ENCODE data around the gene LAIR1. TPM values are rescaled to one million over a fixed set of nuclear protein-coding genes. Genes with fewer than 3 reads are reported as not detected.

The LAIR1 gene
- total RNA-seq, 1 experiment from 2014 or later: not detected

- Histone ChIP-seq H3K9me3 (ENCODE audit: insufficient read depth, low read depth) (no peaks in the 10 kb centered on the region), H3K27ac (no peak overlapping the region), H3F3A (ENCODE audit: insufficient read depth, low read depth) (no peaks in the 10 kb centered on the region), H3K27me3 (ENCODE audit: insufficient read depth, low read depth) (peaks cover 48% of the 10 kb centered on the region), H4K20me1 (ENCODE audit: insufficient read depth) (no peaks in the 10 kb centered on the region), H3K79me2 (ENCODE audit: low read depth) (no peaks in the 10 kb centered on the region), H3K9me2 (ENCODE audit: insufficient read depth) (no peaks in the 10 kb centered on the region), H3K36me3 (ENCODE audit: low read depth) (no peaks in the 10 kb centered on the region), H2AFZ (no peak overlapping the region), H3K4me2 (no peak overlapping the region), H3K4me1 (replicated peaks; ENCODE audit: insufficient read depth) (no peaks in the 10 kb centered on the region), H3K4me3 (no peak overlapping the region)
- CTCF ChIA-PET: interaction anchor here (0.6 kb wide), 2 partner anchors 56 to 746 kb away, joined by 3 to 7 read pairs; no protein-coding TSS in a partner anchor
- BruUV-seq (replicated peaks): no TSS peak
- POLR2A ChIA-PET (ENCODE audit: unreplicated experiment): interaction anchor here (0.6 kb wide), 1 partner anchor 39 kb away, joined by 3 read pairs; no protein-coding TSS in a partner anchor
- DNase-seq: no peak
- TF ChIP-seq CTCF (conservative IDR thresholded peaks at IDR 0.05) (0 out of 2 replicates have a peak, but pooled peaks have one; percentile 22), EZH2 (IDR thresholded peaks at IDR 0.05; ENCODE audit: low read depth) (no peak)
- intact Hi-C loops (cut with micrococcal nuclease; ENCODE audit: unreplicated experiment): loop anchor here (5.0 kb wide), 1 partner anchor 585 kb away; no protein-coding TSS in a partner anchor
Observed at GRCh38 chr19:54392105-54392504, 27.4 kb upstream of the LAIR1 start.

- H3K79me2 ChIP-seq (ENCODE audit: low read depth): no peaks in the 10 kb centered on the region
- no peak overlapping the region for H3K4me2 ChIP-seq
- peaks cover 53% of the 10 kb centered on the region for H3K27me3 ChIP-seq (ENCODE audit: insufficient read depth, low read depth)
- intact Hi-C loops (cut with micrococcal nuclease; ENCODE audit: unreplicated experiment): loop anchor here (2.0 to 5.0 kb wide), 3 partner anchors 35 to 584 kb away; no protein-coding TSS in a partner anchor
- no peak overlapping the region for H2AFZ ChIP-seq
- no peaks in the 10 kb centered on the region for H3K9me3 ChIP-seq (ENCODE audit: insufficient read depth, low read depth)
- no peak overlapping the region for H3K4me3 ChIP-seq
- ChIA-PET POLR2A (ENCODE audit: unreplicated experiment) (interaction anchor here (0.6 to 0.7 kb wide), 2 partner anchors 39 to 523 kb away, joined by 3 read pairs; no protein-coding TSS in a partner anchor), CTCF (interaction anchor here (0.6 to 1.1 kb wide), 2 partner anchors 57 to 123 kb away, joined by 3 read pairs; no protein-coding TSS in a partner anchor)
- TF ChIP-seq EZH2 (IDR thresholded peaks at IDR 0.05; ENCODE audit: low read depth): no peak
- no peak for TF ChIP-seq CTCF (conservative IDR thresholded peaks at IDR 0.05)
- no peaks in the 10 kb centered on the region for H3K9me2 ChIP-seq (ENCODE audit: insufficient read depth)
- no peaks in the 10 kb centered on the region for H3K4me1 ChIP-seq (replicated peaks; ENCODE audit: insufficient read depth)
- no peaks in the 10 kb centered on the region for H3F3A ChIP-seq (ENCODE audit: insufficient read depth, low read depth)
- no peaks in the 10 kb centered on the region for H4K20me1 ChIP-seq (ENCODE audit: insufficient read depth)
- no peak for DNase-seq
- no peak overlapping the region for H3K27ac ChIP-seq
- no TSS peak for BruUV-seq (replicated peaks)
- no peaks in the 10 kb centered on the region for H3K36me3 ChIP-seq (ENCODE audit: low read depth)
Observed at GRCh38 chr19:54391589-54392061, 26.9 kb upstream of the LAIR1 start.

DNA sequence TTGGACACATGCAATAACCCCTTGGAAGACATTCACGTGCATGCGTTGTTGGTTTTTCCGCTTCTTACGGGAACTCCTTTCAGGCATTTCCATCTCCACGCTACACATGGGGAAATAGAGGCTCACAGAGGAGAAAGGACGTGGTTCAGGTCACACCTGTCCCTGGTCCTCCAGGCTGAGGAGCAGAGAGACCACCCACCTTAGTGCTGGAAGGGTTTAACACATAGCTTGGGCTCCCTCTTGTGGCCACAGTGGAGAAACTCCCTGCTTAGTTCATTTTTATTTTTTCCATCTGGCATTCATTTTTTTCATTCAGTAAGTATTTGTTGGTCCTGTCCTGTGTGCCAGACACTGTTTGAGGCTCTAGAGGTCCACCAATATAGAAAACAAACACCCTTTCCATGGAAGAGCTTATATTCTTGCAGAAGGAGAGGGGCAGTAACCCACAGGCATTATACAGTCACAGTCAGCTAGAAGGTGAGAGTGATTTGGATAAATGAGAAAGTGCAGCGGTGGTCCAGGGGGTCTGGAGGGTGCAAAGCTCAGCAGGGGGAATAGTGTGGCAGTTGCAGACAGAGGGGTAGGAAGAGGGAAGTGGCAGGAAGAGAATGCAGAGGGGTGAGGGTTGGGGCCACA is 26.3 kb upstream of the LAIR1 start:
- Histone ChIP-seq H3K79me2 (ENCODE audit: low read depth) (no peaks in the 10 kb centered on the region), H3K4me3 (no peak overlapping the region), H3K27ac (no peak overlapping the region), H4K20me1 (ENCODE audit: insufficient read depth) (no peaks in the 10 kb centered on the region), H3K9me3 (ENCODE audit: insufficient read depth, low read depth) (no peaks in the 10 kb centered on the region), H3F3A (ENCODE audit: insufficient read depth, low read depth) (no peaks in the 10 kb centered on the region), H3K4me2 (no peak overlapping the region), H2AFZ (no peak overlapping the region), H3K36me3 (ENCODE audit: low read depth) (no peaks in the 10 kb centered on the region), H3K4me1 (replicated peaks; ENCODE audit: insufficient read depth) (no peaks in the 10 kb centered on the region), H3K9me2 (ENCODE audit: insufficient read depth) (no peaks in the 10 kb centered on the region), H3K27me3 (ENCODE audit: insufficient read depth, low read depth) (peaks cover 59% of the 10 kb centered on the region)
- ChIA-PET POLR2A (ENCODE audit: unreplicated experiment) (interaction anchor here (0.7 kb wide), 1 partner anchor 523 kb away, joined by 3 read pairs; no protein-coding TSS in a partner anchor), CTCF (interaction anchor here (0.9 to 1.1 kb wide), 2 partner anchors 14 to 122 kb away, joined by 3 to 4 read pairs; no protein-coding TSS in a partner anchor)
- no peak for TF ChIP-seq EZH2 (IDR thresholded peaks at IDR 0.05; ENCODE audit: low read depth)
- TF ChIP-seq CTCF (conservative IDR thresholded peaks at IDR 0.05): peak; percentile 96
- no TSS peak for BruUV-seq (replicated peaks)
- peak; percentile 50 for DNase-seq
- intact Hi-C loops (cut with micrococcal nuclease; ENCODE audit: unreplicated experiment): loop anchor here (2.0 to 5.0 kb wide), 3 partner anchors 36 to 584 kb away; no protein-coding TSS in a partner anchor

Data from PC-9 (cell line).